Measurements from ENCODE around the gene HEXB.
A peak's percentile ranks its signal among the peaks of the same experiment; 100 is the strongest.

The HEXB gene

GRCh38 chr5:74638544-74638969 is 46.5 kb upstream of the HEXB start:
- Histone ChIP-seq H3F3A (ENCODE audit: insufficient read depth, low read length) (no peaks in the 10 kb centered on the region), H2AFZ (ENCODE audit: low read length) (no peak overlapping the region), H3K9ac (ENCODE audit: low read length) (no peak overlapping the region), H3K27ac (ENCODE audit: low read depth, low read length, poor library complexity, severe bottlenecking) (no peak overlapping the region), H3K4me1 (ENCODE audit: insufficient read depth, low read length, severe bottlenecking) (no peaks in the 10 kb centered on the region), H3K27me3 (ENCODE audit: insufficient read depth, low read length) (no peaks in the 10 kb centered on the region), H4K20me1 (ENCODE audit: insufficient read depth, low read length) (no peaks in the 10 kb centered on the region), H3K79me2 (ENCODE audit: insufficient read depth, low read length) (no peaks in the 10 kb centered on the region), H3K4me2 (ENCODE audit: low read length) (no peak overlapping the region), H3K36me3 (ENCODE audit: insufficient read depth, low read length) (no peaks in the 10 kb centered on the region), H3K9me3 (ENCODE audit: low read length) (no peaks in the 10 kb centered on the region), H3K9me2 (ENCODE audit: low read depth, low read length) (no peaks in the 10 kb centered on the region), H3K4me3 (ENCODE audit: low read depth, low read length, poor library complexity, severe bottlenecking) (no peak overlapping the region)
- no peak for TF ChIP-seq EZH2 (IDR thresholded peaks at IDR 0.05; ENCODE audit: borderline replicate concordance, low read length)
- TF ChIP-seq, protein P1, sequence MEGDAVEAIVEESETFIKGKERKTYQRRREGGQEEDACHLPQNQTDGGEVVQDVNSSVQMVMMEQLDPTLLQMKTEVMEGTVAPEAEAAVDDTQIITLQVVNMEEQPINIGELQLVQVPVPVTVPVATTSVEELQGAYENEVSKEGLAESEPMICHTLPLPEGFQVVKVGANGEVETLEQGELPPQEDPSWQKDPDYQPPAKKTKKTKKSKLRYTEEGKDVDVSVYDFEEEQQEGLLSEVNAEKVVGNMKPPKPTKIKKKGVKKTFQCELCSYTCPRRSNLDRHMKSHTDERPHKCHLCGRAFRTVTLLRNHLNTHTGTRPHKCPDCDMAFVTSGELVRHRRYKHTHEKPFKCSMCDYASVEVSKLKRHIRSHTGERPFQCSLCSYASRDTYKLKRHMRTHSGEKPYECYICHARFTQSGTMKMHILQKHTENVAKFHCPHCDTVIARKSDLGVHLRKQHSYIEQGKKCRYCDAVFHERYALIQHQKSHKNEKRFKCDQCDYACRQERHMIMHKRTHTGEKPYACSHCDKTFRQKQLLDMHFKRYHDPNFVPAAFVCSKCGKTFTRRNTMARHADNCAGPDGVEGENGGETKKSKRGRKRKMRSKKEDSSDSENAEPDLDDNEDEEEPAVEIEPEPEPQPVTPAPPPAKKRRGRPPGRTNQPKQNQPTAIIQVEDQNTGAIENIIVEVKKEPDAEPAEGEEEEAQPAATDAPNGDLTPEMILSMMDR (IDR thresholded peaks at IDR 0.05; ENCODE audit: low read length): no peak

- Histone ChIP-seq H3F3A (ENCODE audit: insufficient read depth, low read length) (no peaks in the 10 kb centered on the region), H3K9me2 (ENCODE audit: low read depth, low read length) (no peaks in the 10 kb centered on the region), H2AFZ (ENCODE audit: low read length) (no peak overlapping the region), H3K9ac (ENCODE audit: low read length) (no peak overlapping the region), H3K36me3 (ENCODE audit: insufficient read depth, low read length) (no peaks in the 10 kb centered on the region), H3K27ac (ENCODE audit: low read depth, low read length, poor library complexity, severe bottlenecking) (no peak overlapping the region), H3K27me3 (ENCODE audit: insufficient read depth, low read length) (no peaks in the 10 kb centered on the region), H3K4me1 (ENCODE audit: insufficient read depth, low read length, severe bottlenecking) (no peaks in the 10 kb centered on the region), H4K20me1 (ENCODE audit: insufficient read depth, low read length) (no peaks in the 10 kb centered on the region), H3K9me3 (ENCODE audit: low read length) (no peaks in the 10 kb centered on the region), H3K4me2 (ENCODE audit: low read length) (peak overlapping the region; percentile 58; the same call in 1 of the 2 replicates), H3K79me2 (ENCODE audit: insufficient read depth, low read length) (no peaks in the 10 kb centered on the region), H3K4me3 (ENCODE audit: low read depth, low read length, poor library complexity, severe bottlenecking) (peak overlapping the region; percentile 52)
- TF ChIP-seq, protein P1 (IDR thresholded peaks at IDR 0.05; ENCODE audit: low read length): no peak
- TF ChIP-seq EZH2 (IDR thresholded peaks at IDR 0.05; ENCODE audit: borderline replicate concordance, low read length): no peak
Observed at GRCh38 chr5:74638970-74639806, 45.8 kb upstream of the HEXB start.

DNA sequence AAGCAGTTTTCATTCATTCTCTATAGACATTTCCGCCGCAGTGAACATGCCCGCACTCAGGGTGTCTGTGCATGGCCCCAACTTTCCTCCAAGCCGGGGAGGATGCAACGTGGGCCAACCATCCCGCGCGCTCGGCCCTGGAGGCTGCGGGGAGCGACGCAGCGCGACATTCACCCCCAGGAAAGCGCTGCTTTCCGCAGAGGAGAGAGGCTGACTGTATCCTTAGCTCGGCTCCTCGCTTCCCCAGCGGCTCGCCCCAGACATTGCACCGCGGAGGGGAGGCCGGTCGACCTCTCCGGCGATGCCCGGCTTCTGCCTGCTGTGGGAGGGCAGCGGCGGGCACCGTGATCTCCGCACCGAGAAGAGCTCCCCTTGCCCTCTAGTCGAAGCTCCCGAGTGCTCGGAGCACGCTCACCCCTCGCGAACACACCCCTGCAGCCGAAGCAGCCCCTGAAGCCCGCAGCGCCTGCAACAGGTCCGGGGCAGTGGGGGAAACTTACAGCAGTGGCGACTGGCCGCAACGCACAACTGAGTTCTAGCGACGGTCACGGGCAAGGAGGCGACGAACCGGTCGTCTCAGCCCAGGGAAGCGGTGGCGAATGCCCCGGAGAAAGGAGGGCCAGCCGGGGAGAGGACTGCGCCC is 45.1 kb upstream of the HEXB start:
- H3K79me2 ChIP-seq (ENCODE audit: insufficient read depth, low read length): no peaks in the 10 kb centered on the region
- TF ChIP-seq, protein P1 (IDR thresholded peaks at IDR 0.05; ENCODE audit: low read length): no peak
- no peak for TF ChIP-seq EZH2 (IDR thresholded peaks at IDR 0.05; ENCODE audit: borderline replicate concordance, low read length)
- no peaks in the 10 kb centered on the region for H3K9me2 ChIP-seq (ENCODE audit: low read depth, low read length)
- H3K9me3 ChIP-seq (ENCODE audit: low read length): no peaks in the 10 kb centered on the region
- H3F3A ChIP-seq (ENCODE audit: insufficient read depth, low read length): no peaks in the 10 kb centered on the region
- no peak overlapping the region for H3K9ac ChIP-seq (ENCODE audit: low read length)
- H4K20me1 ChIP-seq (ENCODE audit: insufficient read depth, low read length): no peaks in the 10 kb centered on the region
- no peaks in the 10 kb centered on the region for H3K36me3 ChIP-seq (ENCODE audit: insufficient read depth, low read length)
- no peaks in the 10 kb centered on the region for H3K4me1 ChIP-seq (ENCODE audit: insufficient read depth, low read length, severe bottlenecking)
- H3K27ac ChIP-seq (ENCODE audit: low read depth, low read length, poor library complexity, severe bottlenecking): no peak overlapping the region
- H2AFZ ChIP-seq (ENCODE audit: low read length): no peak overlapping the region
- peak overlapping the region; percentile 52 for H3K4me3 ChIP-seq (ENCODE audit: low read depth, low read length, poor library complexity, severe bottlenecking)
- H3K4me2 ChIP-seq (ENCODE audit: low read length): peak overlapping the region; percentile 58
- H3K27me3 ChIP-seq (ENCODE audit: insufficient read depth, low read length): no peaks in the 10 kb centered on the region

Data from OCI-LY1 (cell line).